NOMO-1 treated with dmso at 0.1 percent for 144 hours (cell line): ENCODE measurements around the gene LILRB3.
"Not testable (repeated sequence)": the region's sequence is repeated elsewhere in the genome, so short reads cannot be mapped to it uniquely, and the experiment has no call there.

Experiments
- DNase-seq: peaks from one replicate; lab custom pipeline; 2025; ENCODE audit not compliant: unreplicated experiment; lab: John Stamatoyannopoulos, UW

Gene LILRB3

GRCh38 chr19:54222474-54223276 is at the start of gene LILRB3:
TSS of gene LILRB3 (minus strand) at chr19:54223007. CDS start at chr19:54222976, 31 bp downstream.
- DNase-seq, result not testable (repeated sequence)

- not testable (repeated sequence) for DNase-seq
These were observed 49.4 kb upstream of the LILRB3 start for GRCh38 chr19:54272181-54272580.

- not testable (repeated sequence) for DNase-seq
These were observed 48.8 kb upstream of the LILRB3 start for GRCh38 chr19:54271587-54271986.

GRCh38 chr19:54271106-54271505 is 48.3 kb upstream of the LILRB3 start:
- DNase-seq, result peak; percentile 26

GRCh38 chr19:54268936-54269335 is 46.1 kb upstream of the LILRB3 start:
- DNase-seq, result no peak

GRCh38 chr19:54266133-54266532 is 43.3 kb upstream of the LILRB3 start:
- DNase-seq, result peak; percentile 10

- no peak for DNase-seq
These were observed 39.7 kb upstream of the LILRB3 start for GRCh38 chr19:54262470-54262869.

GRCh38 chr19:54262066-54262465 is 39.3 kb upstream of the LILRB3 start:
- no peak for DNase-seq

GRCh38 chr19:54257116-54257480 is 34.3 kb upstream of the LILRB3 start, which contains the start of gene LILRB5:
TSS of gene LILRB5 (minus strand) at chr19:54257273. CDS start at chr19:54257193, 80 bp downstream.
- DNase-seq, result no peak

- no peak for DNase-seq
These were observed 33.7 kb upstream of the LILRB3 start for GRCh38 chr19:54256250-54257115.

GRCh38 chr19:54255105-54255775 is 32.4 kb upstream of the LILRB3 start:
- DNase-seq, result no peak

GRCh38 chr19:54254195-54254906 is 31.5 kb upstream of the LILRB3 start:
- DNase-seq, result no peak

GRCh38 chr19:54253331-54254194 is 30.8 kb upstream of the LILRB3 start:
- no peak for DNase-seq

- DNase-seq, result no peak
These were observed 30.0 kb upstream of the LILRB3 start for GRCh38 chr19:54252845-54253244.

GRCh38 chr19:54252243-54252642 is 29.4 kb upstream of the LILRB3 start:
- no peak for DNase-seq

- peak; percentile 85 for DNase-seq
These were observed 25.3 kb upstream of the LILRB3 start for GRCh38 chr19:54248016-54248601.

- DNase-seq, result no peak
These were observed 24.5 kb upstream of the LILRB3 start for GRCh38 chr19:54247106-54247930.

- no peak for DNase-seq
These were observed 23.1 kb upstream of the LILRB3 start for GRCh38 chr19:54245936-54246335.
